Fibroblast of villous mesenchyme (primary cell): Measurements from ENCODE around the gene TPCN2. TPM values are rescaled to one million over a fixed set of nuclear protein-coding genes. Genes with fewer than 3 reads are reported as not detected.
A peak's percentile ranks its signal among the peaks of the same experiment; 100 is the strongest.

ENCODE experiments used
- DNase-seq: peaks from one replicate; pipeline ENCODE4 v3.0.0-alpha.2; 2010; ENCODE audit warnings: low read depth
- H3K4me3 ChIP-seq: 2 replicates; pipeline ENCODE4 v1.5.1; 2011; ENCODE audit warnings: low read depth, mild to moderate bottlenecking, low read length
- total RNA-seq: library from RNA; depleted of rRNA; stranded (reverse); fragments of >200 nt; gene quantifications from 2 replicates; pipeline ENCODE4 v1.2.3, GENCODE V29; 2012
- TF ChIP-seq, protein P1 (sequence below): IDR thresholded peaks from 2 replicates; pipeline ENCODE4 v1.5.1; 2012; ENCODE audit warnings: low read depth, mild to moderate bottlenecking, low read length; ENCODE audit not compliant: insufficient read depth

The TPCN2 gene
- total RNA-seq, 1 donor, result 10.4 TPM

- no peak overlapping the region for H3K4me3 ChIP-seq
- TF ChIP-seq, protein P1, sequence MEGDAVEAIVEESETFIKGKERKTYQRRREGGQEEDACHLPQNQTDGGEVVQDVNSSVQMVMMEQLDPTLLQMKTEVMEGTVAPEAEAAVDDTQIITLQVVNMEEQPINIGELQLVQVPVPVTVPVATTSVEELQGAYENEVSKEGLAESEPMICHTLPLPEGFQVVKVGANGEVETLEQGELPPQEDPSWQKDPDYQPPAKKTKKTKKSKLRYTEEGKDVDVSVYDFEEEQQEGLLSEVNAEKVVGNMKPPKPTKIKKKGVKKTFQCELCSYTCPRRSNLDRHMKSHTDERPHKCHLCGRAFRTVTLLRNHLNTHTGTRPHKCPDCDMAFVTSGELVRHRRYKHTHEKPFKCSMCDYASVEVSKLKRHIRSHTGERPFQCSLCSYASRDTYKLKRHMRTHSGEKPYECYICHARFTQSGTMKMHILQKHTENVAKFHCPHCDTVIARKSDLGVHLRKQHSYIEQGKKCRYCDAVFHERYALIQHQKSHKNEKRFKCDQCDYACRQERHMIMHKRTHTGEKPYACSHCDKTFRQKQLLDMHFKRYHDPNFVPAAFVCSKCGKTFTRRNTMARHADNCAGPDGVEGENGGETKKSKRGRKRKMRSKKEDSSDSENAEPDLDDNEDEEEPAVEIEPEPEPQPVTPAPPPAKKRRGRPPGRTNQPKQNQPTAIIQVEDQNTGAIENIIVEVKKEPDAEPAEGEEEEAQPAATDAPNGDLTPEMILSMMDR, result no peak
- DNase-seq, result no peak
Measured at GRCh38 chr11:69037074-69037473, 11.7 kb upstream of the TPCN2 start.

- TF ChIP-seq, protein P1, result no peak
- no peak for DNase-seq
Measured at GRCh38 chr11:69037544-69037943, 11.2 kb upstream of the TPCN2 start.

DNA sequence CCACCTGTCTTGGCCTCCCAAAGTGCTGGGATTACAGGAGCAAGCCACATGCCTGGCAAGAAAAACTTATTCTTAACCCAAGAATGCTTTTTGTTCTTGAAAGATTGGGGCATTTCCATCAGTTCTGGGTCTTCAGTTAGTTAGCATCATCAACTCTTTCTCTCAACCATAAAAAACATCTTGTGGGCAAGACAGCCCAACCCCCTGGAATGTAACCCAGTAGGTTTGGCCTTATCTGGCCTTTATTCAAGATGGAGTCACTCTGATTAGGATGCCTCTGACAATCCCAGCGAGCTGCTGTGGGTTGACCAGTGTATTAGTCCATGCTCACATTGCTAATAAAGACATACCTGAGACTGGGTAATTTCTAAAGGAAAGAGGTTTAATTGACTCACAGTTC is 9.2 kb upstream of the TPCN2 start:
- no peak overlapping the region for H3K4me3 ChIP-seq
- no peak for DNase-seq
- TF ChIP-seq, protein P1, result no peak

More at GRCh38 chr11:69037544-69037943, 11.2 kb upstream of the TPCN2 start:
- no peak overlapping the region for H3K4me3 ChIP-seq

GRCh38 chr11:69040051-69040450 is 8.7 kb upstream of the TPCN2 start:
- no peak overlapping the region for H3K4me3 ChIP-seq
- TF ChIP-seq, protein P1, result no peak
- no peak for DNase-seq

DNA sequence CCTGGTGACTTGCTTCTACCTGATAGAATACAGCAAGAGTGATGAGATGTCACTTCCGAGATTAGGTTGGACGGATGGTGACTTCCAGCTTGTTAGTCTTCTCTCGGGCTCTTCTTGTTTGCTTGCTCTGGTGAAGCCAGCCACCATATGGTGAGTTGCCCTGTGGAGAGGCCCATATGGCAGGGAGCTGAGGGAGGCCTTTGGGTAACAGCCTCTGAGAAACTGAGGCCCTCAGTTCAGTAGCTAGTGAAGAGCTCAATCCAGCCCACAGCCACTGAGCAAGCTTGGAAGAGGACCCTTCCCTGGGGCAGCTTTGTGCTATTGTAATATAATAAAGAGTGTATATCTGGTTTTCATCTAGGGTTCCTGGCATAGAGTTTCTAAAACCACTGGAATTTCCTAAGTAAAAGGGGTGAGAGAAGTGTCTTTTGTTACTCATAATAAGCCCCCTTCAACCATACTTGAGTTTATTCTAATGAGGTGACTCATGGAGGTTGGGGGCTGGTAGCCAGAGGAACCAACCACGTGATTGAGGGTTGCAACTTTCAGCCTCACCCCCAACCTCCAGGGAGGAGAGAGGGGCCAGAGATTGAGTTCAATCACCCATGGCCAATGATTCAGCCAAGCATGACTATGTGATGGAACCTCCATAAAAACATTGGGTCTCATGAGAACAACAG is 8.0 kb upstream of the TPCN2 start:
- DNase-seq, result peak; percentile 69
- no peak overlapping the region for H3K4me3 ChIP-seq
- TF ChIP-seq, protein P1, result no peak

DNA sequence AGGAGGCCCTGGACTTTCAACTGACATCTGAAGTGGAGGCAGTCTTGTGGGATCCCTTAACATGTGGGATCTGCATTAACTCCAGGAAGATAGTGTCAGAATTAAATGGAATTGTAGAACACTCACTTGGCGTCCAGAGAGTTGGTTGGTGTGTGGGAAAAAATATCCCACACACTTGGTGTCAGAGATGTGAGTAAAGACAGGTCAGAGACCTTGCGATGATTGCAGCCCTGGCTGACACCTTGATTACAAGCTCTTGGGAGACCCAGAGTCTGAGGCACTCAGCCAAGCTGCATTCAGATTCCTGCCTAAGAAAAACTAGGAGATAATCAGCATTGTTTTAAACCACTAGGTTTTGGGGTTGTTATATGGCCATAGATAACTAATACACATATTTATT is 7.2 kb upstream of the TPCN2 start:
- DNase-seq, result peak; percentile 39
- TF ChIP-seq, protein P1, result no peak

More for the DNA sequence above, 7.2 kb upstream of the TPCN2 start:
- no peak overlapping the region for H3K4me3 ChIP-seq
